GM18858 (cell line): ENCODE results near the gene KLHDC4.

Experiments used
- ATAC-seq: cut with Tn5 transposase; IDR thresholded peaks from one replicate; pipeline ENCODE4 v1.9.1; 2021; ENCODE audit not compliant: unreplicated experiment

Gene KLHDC4

DNA sequence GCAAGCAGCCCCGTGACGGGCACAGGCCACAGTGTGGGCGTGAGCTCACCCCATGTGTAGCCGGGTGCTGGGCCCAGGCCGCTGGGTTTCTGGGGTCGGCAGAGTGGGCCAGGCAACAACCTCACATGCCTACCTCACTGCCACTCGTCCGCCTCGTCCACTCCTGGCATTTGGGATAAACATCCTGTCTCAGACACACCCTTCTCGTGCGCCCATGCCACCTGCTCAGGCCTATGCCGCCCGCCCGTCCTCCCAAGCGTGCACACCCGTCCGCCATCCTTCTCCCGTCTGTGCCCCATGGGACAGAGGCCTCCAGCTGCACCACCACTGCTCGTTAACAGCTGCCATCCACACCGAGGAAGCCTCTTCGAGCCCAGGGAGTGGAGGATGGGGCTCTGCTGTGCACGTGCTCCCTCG lies 64.3 kb downstream of the KLHDC4 start:
- no peak for ATAC-seq

DNA sequence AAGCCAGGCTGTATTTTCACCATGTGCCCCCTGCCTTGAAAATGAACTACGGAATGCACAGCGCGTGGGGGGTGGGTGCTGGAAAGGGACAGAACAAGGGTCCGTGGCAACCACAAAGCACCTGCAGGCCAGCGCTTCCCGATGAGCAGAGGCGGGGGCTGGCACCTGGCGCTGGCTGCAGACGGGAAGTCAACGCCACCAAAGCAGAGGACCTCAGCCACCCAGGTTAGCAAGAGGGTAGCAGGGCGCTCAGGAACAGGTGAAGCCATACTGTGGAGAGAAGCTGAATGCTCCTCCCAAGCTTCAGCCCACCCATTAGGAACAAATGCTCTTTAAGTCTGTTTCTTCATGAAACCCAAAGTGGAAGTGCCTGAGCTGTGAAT lies 64.7 kb downstream of the KLHDC4 start:
- ATAC-seq = no peak

DNA sequence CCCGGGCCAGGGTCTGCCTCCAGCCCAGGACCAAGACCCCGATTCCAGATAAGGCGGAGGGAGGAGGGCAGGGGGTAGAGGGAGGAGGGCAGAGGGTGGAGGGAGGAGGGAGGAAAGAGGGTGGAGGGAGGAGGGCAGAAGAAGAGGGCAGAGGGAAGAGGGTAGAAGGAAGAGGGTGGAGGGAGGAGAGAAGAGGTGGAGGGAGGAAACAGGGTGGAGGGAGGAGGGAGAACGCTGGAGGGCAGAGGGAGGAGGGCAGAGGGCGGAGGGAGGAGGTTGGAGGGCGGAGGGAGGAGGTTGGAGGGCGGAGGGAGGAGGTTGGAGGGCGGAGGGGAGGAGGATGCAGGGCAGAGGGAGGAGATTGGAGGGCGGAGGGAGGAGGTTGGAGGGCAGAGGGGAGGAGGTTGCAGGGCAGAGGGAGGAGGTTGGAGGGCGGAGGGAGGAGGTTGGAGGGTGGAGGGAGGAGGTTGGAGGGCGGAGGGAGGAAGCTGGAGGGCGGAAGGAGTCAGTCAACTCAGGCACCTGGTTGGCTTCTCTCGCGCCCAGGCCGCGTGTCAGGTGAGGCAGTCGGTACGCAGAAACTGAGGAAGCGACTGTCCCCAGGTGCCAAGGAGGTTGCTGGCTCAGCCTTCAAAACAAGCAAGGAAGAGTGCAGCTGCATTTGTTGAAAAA lies 65.2 kb downstream of the KLHDC4 start:
- ATAC-seq = no peak

DNA sequence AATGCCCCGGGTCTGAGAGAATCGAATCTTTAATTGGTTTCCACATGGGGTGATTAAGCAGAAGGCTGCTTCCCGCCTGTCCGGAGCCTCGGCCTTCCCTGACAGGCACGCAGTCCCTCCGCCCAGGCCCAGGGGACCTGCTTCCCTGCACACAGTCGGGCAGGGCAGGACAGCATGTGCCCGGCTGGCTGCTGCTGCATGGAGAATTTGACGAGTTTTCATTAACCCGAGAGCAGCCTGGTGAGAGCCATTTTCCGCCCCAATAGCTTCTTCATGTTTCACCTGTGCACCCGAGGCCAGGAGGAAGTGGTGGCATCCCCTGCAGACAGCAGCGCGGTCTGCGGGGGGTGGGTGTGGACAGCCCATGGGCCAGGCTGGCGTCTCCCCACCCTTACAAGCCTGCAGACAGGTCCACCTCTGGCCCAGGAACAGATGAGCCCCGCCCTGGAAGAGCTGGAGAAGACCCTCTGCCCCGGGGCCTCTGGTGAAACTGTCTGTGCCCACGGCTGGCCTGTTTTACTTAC lies 67.0 kb downstream of the KLHDC4 start:
- no peak for ATAC-seq

- ATAC-seq = peak; percentile 46
Measured at GRCh38 chr16:87698241-87698640, 67.5 kb downstream of the KLHDC4 start.

DNA sequence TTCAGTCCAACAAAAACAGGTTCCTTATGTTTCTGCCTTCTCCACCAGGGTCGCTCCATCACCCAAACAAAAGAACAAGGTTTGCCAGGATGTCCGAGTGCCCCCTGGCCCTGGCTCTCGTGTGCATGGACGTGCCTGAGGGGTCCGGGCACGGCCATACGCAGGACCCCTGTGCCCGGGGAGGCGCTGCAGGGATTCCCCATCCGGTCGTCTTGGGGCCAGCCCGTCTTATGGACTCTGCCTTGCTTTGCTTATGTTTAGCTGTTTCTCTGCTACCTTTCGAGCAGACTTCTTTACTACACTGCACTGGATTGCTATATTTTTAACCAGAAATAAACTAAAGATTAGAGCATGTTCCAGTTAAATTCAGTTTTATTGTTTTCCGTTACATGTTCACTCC lies 68.0 kb downstream of the KLHDC4 start:
- no peak for ATAC-seq

DNA sequence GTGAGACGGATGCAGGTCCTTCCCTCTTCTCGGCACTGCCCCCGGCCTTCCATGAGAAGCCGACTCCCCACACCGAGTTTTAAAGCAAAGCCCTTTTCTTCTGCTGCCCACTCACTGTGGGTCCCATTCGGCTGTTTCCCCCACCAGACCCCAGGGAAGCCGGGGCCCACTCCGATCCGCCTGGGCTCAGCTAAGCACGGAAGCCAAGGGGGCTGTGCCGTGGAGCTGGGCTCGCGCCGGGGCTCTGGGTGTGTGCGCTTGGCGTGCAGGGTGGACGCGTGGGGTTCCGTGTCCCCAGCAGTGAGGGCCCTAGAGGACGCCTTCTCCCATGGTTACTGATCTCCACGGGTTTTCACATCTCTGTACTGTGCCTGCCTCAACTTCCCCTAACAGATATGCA lies 68.5 kb downstream of the KLHDC4 start:
- ATAC-seq = no peak

DNA sequence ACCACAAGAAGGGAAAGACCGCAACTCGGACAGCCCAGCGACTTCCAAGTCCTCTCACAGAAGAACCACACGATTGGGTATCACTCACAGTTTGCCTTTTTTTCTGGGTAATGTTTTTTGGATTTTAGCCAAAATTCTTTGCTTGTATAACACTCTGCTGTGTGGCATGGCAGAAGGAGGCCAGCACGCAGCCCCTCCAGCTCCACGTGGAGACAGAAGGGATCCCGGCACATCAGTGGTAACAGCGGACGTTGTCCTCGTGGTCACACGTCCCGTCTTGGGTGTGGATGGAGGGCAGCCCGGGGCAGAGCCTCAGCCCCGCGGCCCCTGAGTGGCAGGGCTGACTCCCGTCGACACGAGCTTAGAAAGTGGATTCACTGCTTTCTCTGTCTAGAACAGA lies 69.1 kb downstream of the KLHDC4 start:
- ATAC-seq = no peak

GRCh38 chr16:87695534-87695933 lies 70.3 kb downstream of the KLHDC4 start:
- ATAC-seq = no peak

DNA sequence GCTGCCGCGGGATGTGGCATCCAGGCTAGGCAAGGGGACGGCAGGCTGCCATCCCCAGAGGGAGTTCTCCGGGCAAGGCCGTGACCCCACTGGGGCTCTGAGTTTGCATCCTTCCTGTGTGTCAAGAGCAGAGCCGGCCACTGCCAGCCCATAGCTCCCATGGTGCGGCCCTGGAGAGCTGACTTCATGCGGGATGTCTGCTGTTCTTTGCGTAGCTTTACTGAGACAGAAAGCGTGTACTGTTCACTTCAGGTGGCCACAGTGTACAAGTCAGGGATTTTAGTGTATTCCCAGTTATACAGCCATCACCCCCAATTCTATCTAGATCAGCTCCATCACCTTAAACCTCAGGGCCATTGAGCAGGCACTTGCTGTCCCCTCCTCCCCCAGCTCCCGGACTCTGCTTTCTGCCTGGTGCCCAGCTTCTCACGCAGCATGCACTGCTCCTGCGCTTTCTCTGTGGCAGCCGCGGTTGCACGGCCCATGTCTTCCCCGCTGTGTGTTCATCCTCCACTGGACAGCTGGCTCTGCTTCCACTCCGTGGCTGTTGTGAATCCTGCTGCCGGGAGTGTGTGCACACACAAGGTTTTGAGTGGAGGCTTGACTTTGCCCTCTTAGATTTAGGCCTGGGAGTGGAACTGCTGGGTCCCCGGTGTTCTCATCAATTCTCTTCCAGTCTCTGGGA lies 71.2 kb downstream of the KLHDC4 start:
- no peak for ATAC-seq

DNA sequence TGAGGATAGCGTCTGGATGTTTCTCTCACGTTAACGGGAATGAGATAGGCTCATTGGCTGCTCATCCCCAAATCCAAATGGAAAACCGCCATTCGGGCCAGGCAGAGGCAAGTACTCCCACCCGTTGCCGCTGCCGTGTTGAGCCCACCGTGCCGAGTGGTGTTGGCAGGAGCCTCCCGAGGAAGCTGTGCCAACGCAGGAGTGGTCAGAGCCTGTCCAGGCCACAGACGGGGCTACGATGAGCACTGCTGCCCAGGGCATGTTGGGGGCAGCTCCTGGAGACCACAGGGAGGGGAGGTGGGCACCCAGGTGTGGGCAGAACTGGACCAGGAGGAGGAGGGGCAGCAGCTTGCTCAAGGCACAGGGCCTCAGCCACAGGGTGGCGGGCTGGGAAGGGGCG lies 72.0 kb downstream of the KLHDC4 start:
- ATAC-seq = no peak

GRCh38 chr16:87692756-87693155 lies 73.0 kb downstream of the KLHDC4 start:
- ATAC-seq = no peak

GRCh38 chr16:87692176-87692575 lies 73.6 kb downstream of the KLHDC4 start:
- ATAC-seq = no peak

GRCh38 chr16:87691686-87692079 lies 74.1 kb downstream of the KLHDC4 start:
- no peak for ATAC-seq

- no peak for ATAC-seq
Measured at GRCh38 chr16:87690911-87691685, 74.7 kb downstream of the KLHDC4 start.

DNA sequence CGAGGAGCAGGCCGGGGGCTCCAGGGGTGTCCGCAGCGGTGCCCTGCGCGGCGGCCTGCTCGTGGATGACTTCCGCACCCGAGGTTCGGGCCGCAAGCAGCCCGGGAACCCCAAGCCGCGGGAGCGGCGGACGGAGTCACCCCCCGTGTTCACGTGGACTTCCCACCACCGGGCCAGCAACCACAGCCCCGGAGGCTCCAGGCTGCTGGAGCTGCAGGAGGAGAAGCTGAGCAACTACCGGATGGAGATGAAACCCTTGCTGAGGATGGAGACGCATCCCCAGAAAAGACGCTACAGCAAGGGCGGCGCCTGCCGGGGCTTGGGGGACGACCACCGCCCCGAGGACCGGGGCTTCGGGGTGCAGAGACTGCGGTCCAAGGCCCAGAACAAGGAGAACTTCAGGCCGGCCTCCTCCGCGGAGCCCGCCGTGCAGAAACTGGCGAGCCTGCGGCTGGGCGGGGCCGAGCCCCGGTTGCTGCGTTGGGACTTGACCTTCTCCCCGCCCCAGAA lies 75.8 kb downstream of the KLHDC4 start:
- ATAC-seq = no peak

DNA sequence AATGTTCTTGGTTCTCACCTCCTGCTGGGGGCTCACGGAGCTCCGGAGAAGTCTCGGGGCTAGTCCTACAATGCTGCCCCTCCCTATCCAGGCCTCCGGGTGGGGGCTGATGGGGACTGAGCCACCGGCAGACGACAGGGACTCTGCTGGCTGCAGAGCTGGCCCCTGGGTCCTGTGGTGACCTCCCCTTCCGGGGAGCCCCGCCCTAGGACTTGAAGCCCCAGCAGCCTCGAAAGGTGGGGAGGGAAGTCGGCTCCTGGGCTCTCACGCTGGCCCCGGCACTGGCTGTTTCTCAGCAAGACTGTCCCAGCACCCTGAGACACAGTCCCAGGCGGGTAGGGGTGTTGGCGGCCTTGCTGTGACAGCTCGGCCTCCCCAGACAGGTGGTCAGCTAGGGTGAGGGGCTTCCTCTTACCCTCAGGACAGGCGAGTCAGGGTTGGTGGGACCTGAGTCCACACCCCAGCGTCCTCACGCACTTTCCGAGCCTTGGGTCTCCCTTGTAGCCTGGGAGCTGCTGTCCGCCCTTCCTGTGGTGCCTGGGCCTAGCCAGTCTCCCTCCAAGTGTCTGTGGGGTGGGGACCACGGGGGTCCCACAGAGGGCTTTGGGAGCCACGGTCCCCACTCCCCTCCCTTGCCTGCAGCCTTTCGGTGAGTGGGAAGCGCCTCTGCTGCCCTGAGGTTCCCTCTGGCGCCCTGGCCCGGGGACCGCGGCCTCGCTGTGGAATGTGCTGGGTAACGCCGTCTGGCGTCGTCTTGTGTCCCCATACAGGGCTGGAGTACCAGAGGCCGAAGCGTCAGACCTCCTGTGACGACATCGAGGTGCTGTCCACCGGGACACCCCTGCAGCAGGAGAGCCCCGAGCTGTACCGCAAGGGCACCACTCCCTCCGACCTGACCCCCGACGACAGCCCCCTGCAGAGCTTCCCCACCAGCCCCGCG lies 76.6 kb downstream of the KLHDC4 start:
- ATAC-seq = no peak

DNA sequence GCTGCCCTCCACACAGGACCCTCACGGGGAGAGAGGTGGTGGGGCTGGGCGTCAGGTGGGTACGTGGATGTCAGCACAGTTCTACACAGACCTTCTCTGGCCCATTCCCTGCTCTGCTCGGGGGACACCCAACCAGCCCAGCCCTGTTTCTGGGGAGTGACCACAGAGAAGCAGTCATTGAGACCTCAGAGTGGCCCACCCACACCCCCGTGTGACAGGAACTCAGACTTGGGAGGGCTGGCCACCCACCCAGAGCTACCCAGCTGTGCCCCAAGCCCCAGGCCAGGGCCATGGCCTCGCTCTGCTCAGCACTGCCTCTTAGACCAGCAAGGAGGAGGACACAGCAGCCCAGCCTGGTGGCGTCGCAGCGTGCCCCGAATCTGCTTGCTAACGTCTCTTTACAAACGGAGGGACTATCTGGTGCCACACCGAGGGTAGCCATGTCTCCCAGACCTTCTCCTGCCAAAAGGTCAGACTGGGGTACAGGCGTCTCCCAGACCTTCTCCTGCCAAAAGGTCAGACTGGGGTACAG lies 77.7 kb downstream of the KLHDC4 start:
- ATAC-seq = no peak

DNA sequence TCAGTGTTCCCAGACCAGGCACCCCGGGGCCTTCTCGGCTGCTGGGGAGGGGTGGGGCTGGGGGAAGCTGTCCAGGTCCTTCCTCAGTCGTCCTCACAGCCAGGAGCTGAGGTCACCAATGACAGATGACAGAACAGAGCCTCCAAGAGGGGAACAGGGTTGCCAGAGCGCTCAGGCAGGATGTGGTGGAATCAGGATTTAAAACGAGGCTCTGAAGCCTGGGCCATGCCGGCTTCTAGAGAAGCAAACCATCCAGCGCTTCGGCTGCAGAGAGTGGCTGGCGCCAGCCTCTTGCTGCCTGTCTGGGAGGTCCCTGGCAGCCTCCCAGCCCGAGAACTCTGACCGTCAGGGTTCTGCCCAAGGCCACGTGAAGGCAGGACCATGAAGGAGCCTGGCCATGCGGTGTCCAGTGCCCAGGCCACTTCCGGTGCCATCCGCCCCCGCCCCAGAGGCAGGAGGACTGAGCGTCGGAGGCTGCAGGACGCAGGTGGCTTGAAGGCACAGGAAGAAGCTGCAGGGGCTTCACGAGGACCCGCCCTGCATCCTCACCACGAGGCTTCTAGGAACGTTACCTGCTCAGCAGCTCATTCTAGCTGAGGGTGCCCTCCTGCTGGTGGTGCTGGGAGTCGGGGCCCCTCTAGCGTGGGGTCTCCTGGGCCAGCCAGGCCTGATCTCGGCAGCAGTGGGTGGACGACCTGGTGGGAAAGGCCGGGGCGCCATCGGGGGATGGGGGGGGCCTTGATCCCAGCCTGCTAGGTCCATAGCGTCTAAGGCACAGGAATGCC lies 78.5 kb downstream of the KLHDC4 start:
- ATAC-seq = no peak

GRCh38 chr16:87686697-87687096 lies 79.1 kb downstream of the KLHDC4 start:
- no peak for ATAC-seq
